Measurements from ENCODE around the gene KLHL40. TPM values are rescaled to one million over a fixed set of nuclear protein-coding genes. Genes with fewer than 3 reads are reported as not detected.

The KLHL40 gene
- total and polyA plus RNA-seq, 2 donors (not counting 1 experiment from before 2014, with no cell fraction given), result not detected

DNA sequence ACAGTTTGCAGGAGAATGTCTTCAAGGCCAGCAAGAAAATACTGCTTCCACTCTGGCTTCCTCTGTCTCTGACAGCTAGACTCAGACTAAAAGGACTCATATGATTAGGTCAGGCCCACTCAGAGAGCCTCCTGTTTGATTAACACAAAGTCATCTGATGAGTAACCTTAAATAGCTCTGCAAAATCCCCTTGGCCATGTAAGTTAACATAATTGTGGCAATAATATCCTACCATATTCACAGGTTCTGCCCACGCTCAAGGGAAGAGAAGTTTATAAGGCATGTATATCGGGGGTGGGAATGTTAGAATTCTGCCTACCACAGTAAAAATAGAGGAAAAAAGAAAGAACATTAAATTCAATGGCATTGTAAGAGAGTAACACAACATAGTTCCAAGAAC, 37.9 kb downstream of the KLHL40 start:
- Histone ChIP-seq H3K9me3 (ENCODE audit: control insufficient read depth, insufficient read depth, low read depth, low read length) (no peaks in the 10 kb centered on the region), H3K27me3 (ENCODE audit: control insufficient read depth, insufficient read depth, low read length) (no peaks in the 10 kb centered on the region), H3K4me3 (replicated peaks in 1 of 4; ENCODE audit: control extremely low read depth in 1 of 4, insufficient read depth in 1 of 4, low read depth in 3 of 4, low read length in 4 of 4) (no peak overlapping the region), H3K36me3 (ENCODE audit: control insufficient read depth, insufficient read depth, low read length) (no peaks in the 10 kb centered on the region), H2AFZ (ENCODE audit: low read length) (no peak overlapping the region), H3K79me2 (ENCODE audit: control insufficient read depth, insufficient read depth, low read length) (no peaks in the 10 kb centered on the region), H3K4me2 (ENCODE audit: extremely low read depth, insufficient read depth, low read length) (no peak overlapping the region), H3K9ac (ENCODE audit: insufficient read depth, low read length) (no peak overlapping the region), H4K20me1 (ENCODE audit: control insufficient read depth, extremely low read depth, insufficient read depth, low read length) (no peaks in the 10 kb centered on the region), H3K27ac (ENCODE audit: insufficient read depth, low read length) (no peak overlapping the region), H3K4me1 (ENCODE audit: control insufficient read depth, extremely low read depth, insufficient read depth, low read length) (no peaks in the 10 kb centered on the region)
- no peak for TF ChIP-seq EZH2 (IDR thresholded peaks at IDR 0.05; ENCODE audit: low read length, missing control alignments)
- TF ChIP-seq, protein P1, sequence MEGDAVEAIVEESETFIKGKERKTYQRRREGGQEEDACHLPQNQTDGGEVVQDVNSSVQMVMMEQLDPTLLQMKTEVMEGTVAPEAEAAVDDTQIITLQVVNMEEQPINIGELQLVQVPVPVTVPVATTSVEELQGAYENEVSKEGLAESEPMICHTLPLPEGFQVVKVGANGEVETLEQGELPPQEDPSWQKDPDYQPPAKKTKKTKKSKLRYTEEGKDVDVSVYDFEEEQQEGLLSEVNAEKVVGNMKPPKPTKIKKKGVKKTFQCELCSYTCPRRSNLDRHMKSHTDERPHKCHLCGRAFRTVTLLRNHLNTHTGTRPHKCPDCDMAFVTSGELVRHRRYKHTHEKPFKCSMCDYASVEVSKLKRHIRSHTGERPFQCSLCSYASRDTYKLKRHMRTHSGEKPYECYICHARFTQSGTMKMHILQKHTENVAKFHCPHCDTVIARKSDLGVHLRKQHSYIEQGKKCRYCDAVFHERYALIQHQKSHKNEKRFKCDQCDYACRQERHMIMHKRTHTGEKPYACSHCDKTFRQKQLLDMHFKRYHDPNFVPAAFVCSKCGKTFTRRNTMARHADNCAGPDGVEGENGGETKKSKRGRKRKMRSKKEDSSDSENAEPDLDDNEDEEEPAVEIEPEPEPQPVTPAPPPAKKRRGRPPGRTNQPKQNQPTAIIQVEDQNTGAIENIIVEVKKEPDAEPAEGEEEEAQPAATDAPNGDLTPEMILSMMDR (conservative IDR thresholded peaks at IDR 0.05 in 1 of 2, IDR thresholded peaks at IDR 0.05 in 1 of 2; ENCODE audit: low read depth in 1 of 2, low read length in 2 of 2), result no peak
- DNase-seq (ENCODE audit: low read depth in 2 of 2), result no peak

DNA sequence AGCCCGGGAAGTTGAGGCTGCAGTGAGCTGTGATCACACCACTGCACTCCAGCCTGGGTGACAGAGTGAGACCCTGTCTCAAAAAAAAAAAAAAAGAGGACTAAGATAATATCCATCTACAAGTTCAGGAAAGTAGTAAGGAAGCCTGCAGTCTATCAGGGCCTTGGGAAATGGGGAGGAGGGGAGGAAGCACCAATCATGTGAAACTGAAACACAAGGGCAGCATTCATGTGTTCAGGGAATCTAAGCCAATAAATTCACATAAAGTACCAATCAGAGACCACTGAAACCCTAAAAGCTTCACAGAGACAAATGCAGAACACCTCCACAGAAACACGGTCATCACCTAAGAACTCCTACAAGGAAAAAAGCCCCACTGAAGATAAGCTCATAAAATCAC, 40.1 kb downstream of the KLHL40 start:
- H3K36me3 ChIP-seq (ENCODE audit: control insufficient read depth, insufficient read depth, low read length), result no peaks in the 10 kb centered on the region
- no peak overlapping the region for H3K9ac ChIP-seq (ENCODE audit: insufficient read depth, low read length)
- H3K27ac ChIP-seq (ENCODE audit: insufficient read depth, low read length), result no peak overlapping the region
- no peak overlapping the region for H3K4me3 ChIP-seq (replicated peaks in 1 of 4; ENCODE audit: control extremely low read depth in 1 of 4, insufficient read depth in 1 of 4, low read depth in 3 of 4, low read length in 4 of 4)
- peaks cover 4% of the 10 kb centered on the region for H3K27me3 ChIP-seq (ENCODE audit: control insufficient read depth, insufficient read depth, low read length)
- H3K79me2 ChIP-seq (ENCODE audit: control insufficient read depth, insufficient read depth, low read length), result no peaks in the 10 kb centered on the region
- H3K4me1 ChIP-seq (ENCODE audit: control insufficient read depth, extremely low read depth, insufficient read depth, low read length), result no peaks in the 10 kb centered on the region
- H4K20me1 ChIP-seq (ENCODE audit: control insufficient read depth, extremely low read depth, insufficient read depth, low read length), result no peaks in the 10 kb centered on the region
- no peak overlapping the region for H3K4me2 ChIP-seq (ENCODE audit: extremely low read depth, insufficient read depth, low read length)
- no peak overlapping the region for H2AFZ ChIP-seq (ENCODE audit: low read length)
- no peaks in the 10 kb centered on the region for H3K9me3 ChIP-seq (ENCODE audit: control insufficient read depth, insufficient read depth, low read depth, low read length)
- no peak for DNase-seq (ENCODE audit: low read depth in 2 of 2)
- TF ChIP-seq, protein P1 (conservative IDR thresholded peaks at IDR 0.05 in 1 of 2, IDR thresholded peaks at IDR 0.05 in 1 of 2; ENCODE audit: low read depth in 1 of 2, low read length in 2 of 2), result no peak
- TF ChIP-seq EZH2 (IDR thresholded peaks at IDR 0.05; ENCODE audit: low read length, missing control alignments), result no peak

DNA sequence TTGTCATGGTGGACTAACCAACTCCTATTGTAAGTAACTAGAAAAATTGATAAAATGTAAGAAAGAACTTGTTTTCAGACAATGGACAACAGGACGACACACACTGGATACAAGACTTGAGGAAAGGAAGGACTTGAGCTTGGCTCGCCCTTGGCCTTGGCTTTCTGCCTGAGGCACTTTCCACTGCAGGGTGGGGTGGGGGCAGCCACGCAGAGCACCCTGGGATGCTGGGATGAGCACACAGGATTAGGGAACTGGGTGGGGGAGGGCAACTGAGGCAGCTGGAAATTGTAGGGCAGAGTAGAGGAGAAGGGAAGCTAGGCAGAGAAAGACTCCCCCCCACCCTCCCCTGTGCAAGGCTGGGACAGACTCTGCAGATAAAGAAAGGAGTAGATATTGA, 42.7 kb downstream of the KLHL40 start:
- Histone ChIP-seq H3K79me2 (ENCODE audit: control insufficient read depth, insufficient read depth, low read length) (no peaks in the 10 kb centered on the region), H3K4me2 (ENCODE audit: extremely low read depth, insufficient read depth, low read length) (no peak overlapping the region), H3K4me1 (ENCODE audit: control insufficient read depth, extremely low read depth, insufficient read depth, low read length) (no peaks in the 10 kb centered on the region), H3K27ac (ENCODE audit: insufficient read depth, low read length) (no peak overlapping the region), H3K4me3 (replicated peaks in 1 of 4; ENCODE audit: control extremely low read depth in 1 of 4, insufficient read depth in 1 of 4, low read depth in 3 of 4, low read length in 4 of 4) (no peak overlapping the region), H4K20me1 (ENCODE audit: control insufficient read depth, extremely low read depth, insufficient read depth, low read length) (no peaks in the 10 kb centered on the region), H3K9me3 (ENCODE audit: control insufficient read depth, insufficient read depth, low read depth, low read length) (no peaks in the 10 kb centered on the region), H3K27me3 (ENCODE audit: control insufficient read depth, insufficient read depth, low read length) (peaks cover 4% of the 10 kb centered on the region), H2AFZ (ENCODE audit: low read length) (no peak overlapping the region), H3K9ac (ENCODE audit: insufficient read depth, low read length) (no peak overlapping the region), H3K36me3 (ENCODE audit: control insufficient read depth, insufficient read depth, low read length) (no peaks in the 10 kb centered on the region)
- DNase-seq (ENCODE audit: low read depth in 2 of 2), result no peak
- no peak for TF ChIP-seq EZH2 (IDR thresholded peaks at IDR 0.05; ENCODE audit: low read length, missing control alignments)
- TF ChIP-seq, protein P1 (conservative IDR thresholded peaks at IDR 0.05 in 1 of 2, IDR thresholded peaks at IDR 0.05 in 1 of 2; ENCODE audit: low read depth in 1 of 2, low read length in 2 of 2), result no peak

Measured in fibroblast of lung (primary cell).